GM12878 (cell line): Measurements from ENCODE around the gene SYCP3. TPM values are rescaled to one million over a fixed set of nuclear protein-coding genes. Genes with fewer than 3 reads are reported as not detected.

Experiments used
- ATAC-seq: fragments of 200-7000 bp; cut with Tn5 transposase; 3 replicates; pipeline ENCODE4 v1.9.1; 2020; ENCODE audit warnings: mild to moderate bottlenecking, moderate library complexity
- BruUV-seq: library from RNA; stranded (reverse); fragments of 400-500 nt; replicated peaks from 2 replicates; lab custom pipeline; 2021; lab: Mats Ljungman, UMichigan
- CTCF ChIA-PET: fragments of 300-600 bp; sonication (Branson Sonifier 250); formaldehyde crosslinking; extraction: SDS; loops from one replicate; lab custom pipeline; 2021; ENCODE audit warnings: inconsistent platforms; lab: Yijun Ruan, JAX
- POLR2A ChIA-PET: fragments of 350-600 bp; formaldehyde crosslinking; extraction: SDS; loops from one replicate; lab custom pipeline; 2021; ENCODE audit warnings: inconsistent platforms; lab: Charles Lee
- RAD21 ChIA-PET: fragments of 300-600 bp; sonication (Branson Sonifier 250); formaldehyde crosslinking; loops from one replicate; lab custom pipeline; 2023; ENCODE audit warnings: antibody characterized with exemption; ENCODE audit not compliant: unreplicated experiment; lab: Charles Lee
- SMC1A ChIA-PET: fragments of 300-600 bp; sonication (Branson Sonifier 250); formaldehyde crosslinking; loops from one replicate; lab custom pipeline; 2023; ENCODE audit not compliant: unreplicated experiment, uncharacterized antibody; lab: Charles Lee
- DNase-seq: peaks from one replicate; pipeline ENCODE4 v3.0.0-alpha.2; 2011; ENCODE audit warnings: low read depth, low spot score
- FAIRE-seq: peaks from 3 replicates; lab custom pipeline; 2011; peaks lifted over from hg19 to GRCh38; lab: Jason Lieb, UNC
- H2AFZ ChIP-seq: 2 replicates; pipeline ENCODE4 v1.6.0; 2011; ENCODE audit warnings: low read depth, low read length, control low read depth; ENCODE audit not compliant: control insufficient read depth
- H3K27ac ChIP-seq: 2 replicates; pipeline ENCODE4 v1.5.1; 2011; ENCODE audit warnings: control low read depth; ENCODE audit not compliant: control insufficient read depth, insufficient read depth
- H3K27me3 ChIP-seq, 2 experiments: replicated peaks in 1 of 2; 2 replicates each; pipeline versions ENCODE4 v1.6.0 to v1.6.1; 2011; ENCODE audit warnings: low read length in 1 of 2; ENCODE audit not compliant: control insufficient read depth in 2 of 2, insufficient read depth in 2 of 2
- H3K36me3 ChIP-seq, 2 experiments: 2 replicates each; pipeline ENCODE4 v1.5.1; 2011; ENCODE audit warnings: low read length in 1 of 2; ENCODE audit not compliant: control insufficient read depth in 2 of 2, insufficient read depth in 2 of 2
- H3K4me1 ChIP-seq: 2 replicates; pipeline ENCODE4 v1.6.1; 2011; ENCODE audit warnings: mild to moderate bottlenecking, low read length, moderate library complexity, mixed read lengths; ENCODE audit not compliant: control insufficient read depth, insufficient read depth
- H3K4me2 ChIP-seq: 2 replicates; pipeline ENCODE4 v1.6.0; 2011; ENCODE audit warnings: control low read depth; ENCODE audit not compliant: control insufficient read depth, insufficient read depth
- H3K4me3 ChIP-seq: fragments of 200-600 bp; sonication (generic); 2 replicates; pipeline ENCODE4 v1.5.1; 2016
- H3K79me2 ChIP-seq: 2 replicates; pipeline ENCODE4 v1.6.0; 2011; ENCODE audit warnings: low read length; ENCODE audit not compliant: control insufficient read depth, insufficient read depth
- H3K9ac ChIP-seq: 2 replicates; pipeline ENCODE4 v1.8.0; 2011; ENCODE audit warnings: low read length, control low read depth, mixed read lengths; ENCODE audit not compliant: control insufficient read depth, insufficient read depth
- H3K9me3 ChIP-seq: replicated peaks from 3 replicates; pipeline ENCODE4 v1.5.1; 2011; ENCODE audit warnings: mild to moderate bottlenecking, low read length; ENCODE audit not compliant: control insufficient read depth, insufficient read depth
- H4K20me1 ChIP-seq: 2 replicates; pipeline ENCODE4 v1.6.0; 2011; ENCODE audit not compliant: control insufficient read depth, insufficient read depth
- BRCA1 ChIP-seq: IDR thresholded peaks from 2 replicates; pipeline ENCODE4 v1.6.1; 2011; ENCODE audit warnings: low read depth, low read length, improper control_type of control experiment
- CUX1 ChIP-seq: IDR thresholded peaks from 2 replicates; pipeline ENCODE4 v1.6.1; 2012; ENCODE audit warnings: improper control_type of control experiment, low read depth, low read length; ENCODE audit not compliant: insufficient replicate concordance
- ESRRA ChIP-seq: IDR thresholded peaks from 2 replicates; pipeline ENCODE4 v1.6.1; 2012; ENCODE audit warnings: mild to moderate bottlenecking, low read length, improper control_type of control experiment
- HDAC2 ChIP-seq: fragments of 200-600 bp; sonication (generic); IDR thresholded peaks from 2 replicates; pipeline ENCODE4 v1.6.1; 2017
- MLLT1 ChIP-seq: fragments of 450-650 bp; IDR thresholded peaks from 2 replicates; pipeline ENCODE4 v1.6.1; 2016; ENCODE audit warnings: mild to moderate bottlenecking
- MTA2 ChIP-seq: fragments of 450-650 bp; IDR thresholded peaks from 2 replicates; pipeline ENCODE4 v1.6.1; 2016; ENCODE audit warnings: low read depth, mild to moderate bottlenecking, moderate library complexity
- MTA3 ChIP-seq: IDR thresholded peaks from 2 replicates; pipeline ENCODE4 v1.6.1; 2012; ENCODE audit warnings: low read length, inconsistent platforms, borderline replicate concordance
- MXI1 ChIP-seq: fragments of 150-350 bp; IDR thresholded peaks from 2 replicates; pipeline ENCODE4 v1.6.1; 2011; ENCODE audit warnings: low read depth, mild to moderate bottlenecking, inconsistent platforms, low read length, improper control_type of control experiment
- PAX5 ChIP-seq: IDR thresholded peaks from 2 replicates; pipeline ENCODE4 v1.6.1; 2011; ENCODE audit warnings: low read depth, low read length, borderline replicate concordance
- RAD21 ChIP-seq: IDR thresholded peaks from 2 replicates; pipeline ENCODE4 v1.6.1; 2011; ENCODE audit warnings: mild to moderate bottlenecking, low read depth, low read length, moderate library complexity; ENCODE audit not compliant: insufficient read depth
- SKIL ChIP-seq: fragments of 450-650 bp; IDR thresholded peaks from 2 replicates; pipeline ENCODE4 v1.6.1; 2017; ENCODE audit warnings: mild to moderate bottlenecking, low read depth, inconsistent platforms; ENCODE audit not compliant: poor library complexity, severe bottlenecking
- STAT3 ChIP-seq: IDR thresholded peaks from 2 replicates; pipeline ENCODE4 v1.6.1; 2011; ENCODE audit warnings: low read depth, low read length, improper control_type of control experiment
- ZNF24 ChIP-seq: fragments of 450-650 bp; IDR thresholded peaks from 2 replicates; pipeline ENCODE4 v1.6.1; 2017; ENCODE audit warnings: antibody characterized with exemption, mild to moderate bottlenecking
- WGBS: methylation state at CpG from one replicate; pipeline ENCODE4 v1.1.6; 2016; ENCODE audit warnings: low lambda C conversion rate; ENCODE audit not compliant: insufficient replicate concordance, insufficient coverage; ENCODE audit errors: missing lambda C conversion rate; 5-methylcytosine and 5-hydroxymethylcytosine counted together
- in situ Hi-C: fragments of 300-500 bp; cut with MboI; formaldehyde crosslinking; loops from 9 replicates; pipeline ENCODE4 v1.14.3; 2018; ENCODE audit warnings: mixed read lengths
- intact Hi-C: fragments of 100-400 bp; cut with micrococcal nuclease; formaldehyde crosslinking; loops from one replicate; pipeline ENCODE4 v1.14.2; 2022; ENCODE audit not compliant: unreplicated experiment
- polyA plus RNA-seq, 11 experiments: library from polyadenylated mRNA; depleted of rRNA in 4 of 11; unstranded in 6 of 11; stranded (reverse) in 5 of 11; fragments of >200 nt; fragmentation: Nextera tagmentation in 4 of 11; fragmentation: Illumina TruSeq in 1 of 11; extraction: Ambion mirVana in 4 of 11; extraction: Trizol in 1 of 11; gene quantifications; 1 replicate in 1 of 11; 2 replicates in 10 of 11; pipeline versions ENCODE4 v1.2.1 to v1.2.3, GENCODE V29; 2011 to 2016; ENCODE audit warnings: inconsistent platforms in 2 of 11, missing spikeins in 2 of 11, low read depth in 1 of 11
- total RNA-seq, 4 experiments: library from RNA; depleted of rRNA in 3 of 4; stranded (reverse); fragments of >200 nt in 3 of 4; fragmentation: Illumina TruSeq in 1 of 4; extraction: Trizol in 1 of 4; gene quantifications; 2 replicates each; pipeline versions ENCODE4 v1.2.1 to v1.2.3, GENCODE V29; 2013 to 2021

The SYCP3 gene
- total and polyA plus RNA-seq, 10 of the 15 experiments (the other 5 are each of a cell fraction or from before 2014, with no cell fraction given) = 0.08 to 0.58 (median 0.21) TPM

GRCh38 chr12:101691503-101692096 is 47.7 kb downstream of the SYCP3 start:
- ATAC-seq (no peak), FAIRE-seq (peak; percentile 23), DNase-seq (no peak)
- 18% methylated on average over 1 of the region's 1 CpG for WGBS
- BruUV-seq = no TSS peak
- H3K9ac ChIP-seq = no peak overlapping the region
- no peak overlapping the region for H3K27ac ChIP-seq
- H4K20me1 ChIP-seq = no peaks in the 10 kb centered on the region
- H3K4me2 ChIP-seq = no peak overlapping the region
- no peak overlapping the region for H3K4me3 ChIP-seq
- TF ChIP-seq MXI1 = no peak
- no peak for TF ChIP-seq ESRRA
- no peak for TF ChIP-seq PAX5
- no peak for TF ChIP-seq MTA3
- no peak for TF ChIP-seq STAT3
- no peak for TF ChIP-seq MLLT1
- no peak for TF ChIP-seq BRCA1
- no peak for TF ChIP-seq ZNF24
- TF ChIP-seq MTA2 = no peak
- no peak for TF ChIP-seq CUX1
- no peak for TF ChIP-seq HDAC2
- TF ChIP-seq SKIL = no peak
- TF ChIP-seq RAD21 = no peak
- ChIA-PET POLR2A (no interaction called here), SMC1A (no interaction called here), RAD21 (no interaction called here), CTCF (no interaction called here)
- no peaks in the 10 kb centered on the region for H3K9me3 ChIP-seq
- H3K36me3 ChIP-seq = no peaks in the 10 kb centered on the region
- intact Hi-C loops (loop anchor here (10.0 kb wide), 1 partner anchor 117 kb away; no protein-coding TSS in a partner anchor), in situ Hi-C loops (no loop called here)
- H2AFZ ChIP-seq = no peak overlapping the region
- peaks cover 4% of the 10 kb centered on the region for H3K4me1 ChIP-seq
- no peaks in the 10 kb centered on the region for H3K79me2 ChIP-seq
- H3K27me3 ChIP-seq = no peaks in the 10 kb centered on the region
